SH-SY5Y (cell line): ENCODE results near the gene AKAP17A.

Source experiments
- GATA2 ChIP-seq: IDR thresholded peaks from 2 replicates; pipeline ENCODE4 v1.6.1; 2011; ENCODE audit warnings: mild to moderate bottlenecking, low read depth, low read length
- GATA3 ChIP-seq: IDR thresholded peaks from 2 replicates; pipeline ENCODE4 v1.6.1; 2011; ENCODE audit warnings: low read depth, mild to moderate bottlenecking, low read length, moderate library complexity

GRCh38 chrX:1555370-1555769, 36.0 kb upstream of the AKAP17A start:
- TF ChIP-seq GATA3 = no peak
- TF ChIP-seq GATA2 = no peak
